RWPE2 (cell line): Measurements from ENCODE around the gene ADGRE2.

Experiments
- ATAC-seq: fragments of 200-7000 bp; cut with Tn5 transposase; 3 replicates; pipeline ENCODE4 v1.9.1; 2021; ENCODE audit warnings: low read depth
- DNase-seq: peaks from one replicate; pipeline ENCODE4 v3.0.0-alpha.2; 2020; ENCODE audit warnings: low spot score
- H3K27ac ChIP-seq: fragments of 450-650 bp; 2 replicates; pipeline ENCODE4 v1.5.1; 2017; ENCODE audit warnings: mild to moderate bottlenecking; ENCODE audit not compliant: poor library complexity, severe bottlenecking
- H3K27me3 ChIP-seq: fragments of 250-450 bp; sonication (Bioruptor Pico); 2 replicates; pipeline ENCODE4 v1.5.1; 2021; ENCODE audit warnings: mild to moderate bottlenecking, moderate library complexity; ENCODE audit not compliant: insufficient read depth, poor library complexity, severe bottlenecking
- H3K36me3 ChIP-seq: fragments of 250-450 bp; sonication (Bioruptor Pico); 2 replicates; pipeline ENCODE4 v1.5.1; 2020; ENCODE audit warnings: low read depth, mild to moderate bottlenecking, moderate library complexity
- H3K4me1 ChIP-seq: fragments of 250-450 bp; sonication (Bioruptor Pico); 2 replicates; pipeline ENCODE4 v1.5.1; 2021; ENCODE audit warnings: mild to moderate bottlenecking, moderate library complexity; ENCODE audit not compliant: insufficient read depth, poor library complexity, severe bottlenecking
- H3K4me3 ChIP-seq: fragments of 250-450 bp; sonication (Bioruptor Pico); 2 replicates; pipeline ENCODE4 v1.5.1; 2021; ENCODE audit warnings: mild to moderate bottlenecking, moderate library complexity; ENCODE audit not compliant: severe bottlenecking
- H3K9me3 ChIP-seq: fragments of 250-450 bp; sonication (Bioruptor Pico); 2 replicates; pipeline ENCODE4 v1.5.1; 2021; ENCODE audit warnings: mild to moderate bottlenecking, moderate library complexity; ENCODE audit not compliant: severe bottlenecking
- CTCF ChIP-seq: fragments of 450-650 bp; IDR thresholded peaks from one replicate; pipeline ENCODE4 v1.5.1; 2017; ENCODE audit warnings: mild to moderate bottlenecking, moderate library complexity; ENCODE audit not compliant: poor library complexity, severe bottlenecking

ADGRE2 gene

GRCh38 chr19:14731200-14731599, 47.2 kb downstream of the ADGRE2 start:
- ATAC-seq (no peak), DNase-seq (no peak)
- no peaks in the 10 kb centered on the region for H3K27me3 ChIP-seq
- no peaks in the 10 kb centered on the region for H3K36me3 ChIP-seq
- H3K4me1 ChIP-seq = no peaks in the 10 kb centered on the region
- no peak for TF ChIP-seq CTCF
- H3K9me3 ChIP-seq = peaks cover 5% of the 10 kb centered on the region
- H3K4me3 ChIP-seq = no peak overlapping the region
- no peak overlapping the region for H3K27ac ChIP-seq

- no peak overlapping the region for H3K4me3 ChIP-seq
- no peak overlapping the region for H3K27ac ChIP-seq
- no peaks in the 10 kb centered on the region for H3K27me3 ChIP-seq
- H3K36me3 ChIP-seq = no peaks in the 10 kb centered on the region
- no peaks in the 10 kb centered on the region for H3K4me1 ChIP-seq
- no peak for DNase-seq
- no peak for ATAC-seq
- H3K9me3 ChIP-seq = peaks cover 5% of the 10 kb centered on the region
- no peak for TF ChIP-seq CTCF
These were observed 49.8 kb downstream of the ADGRE2 start for GRCh38 chr19:14728595-14728994.

- no peak for ATAC-seq
- no peak for DNase-seq
- Histone ChIP-seq H3K27ac (no peak overlapping the region), H3K4me3 (no peak overlapping the region), H3K9me3 (peaks cover 35% of the 10 kb centered on the region), H3K4me1 (no peaks in the 10 kb centered on the region), H3K36me3 (peaks cover 15% of the 10 kb centered on the region), H3K27me3 (no peaks in the 10 kb centered on the region)
- no peak for TF ChIP-seq CTCF
These were observed 56.2 kb downstream of the ADGRE2 start for GRCh38 chr19:14722127-14722526.

- Histone ChIP-seq H3K9me3 (peaks cover 37% of the 10 kb centered on the region), H3K27ac (no peak overlapping the region), H3K4me3 (no peak overlapping the region), H3K36me3 (peaks cover 18% of the 10 kb centered on the region), H3K27me3 (no peaks in the 10 kb centered on the region), H3K4me1 (no peaks in the 10 kb centered on the region)
- DNase-seq = no peak
- no peak for ATAC-seq
- no peak for TF ChIP-seq CTCF
These were observed 59.2 kb downstream of the ADGRE2 start for GRCh38 chr19:14719162-14719561.

- no peaks in the 10 kb centered on the region for H3K27me3 ChIP-seq
- no peak for DNase-seq
- no peak for ATAC-seq
- H3K27ac ChIP-seq = no peak overlapping the region
- TF ChIP-seq CTCF = no peak
- H3K36me3 ChIP-seq = peaks cover 18% of the 10 kb centered on the region
- no peak overlapping the region for H3K4me3 ChIP-seq
- no peaks in the 10 kb centered on the region for H3K4me1 ChIP-seq
- H3K9me3 ChIP-seq = peaks cover 37% of the 10 kb centered on the region
These were observed 59.7 kb downstream of the ADGRE2 start for GRCh38 chr19:14718522-14719116.
